GM23338 (cell line): ENCODE data around the gene YIPF4. TPM values are rescaled to one million over a fixed set of nuclear protein-coding genes. Genes with fewer than 3 reads are reported as not detected.
"Not testable (repeated sequence)": the region's sequence is repeated elsewhere in the genome, so short reads cannot be mapped to it uniquely, and the experiment has no call there.

ENCODE experiments used
- ATAC-seq: fragments of 200-7000 bp; cut with Tn5 transposase; 3 replicates; pipeline ENCODE4 v1.9.1; 2020
- DNase-seq: peaks from one replicate; pipeline ENCODE4 v3.0.0-alpha.2; 2015; ENCODE audit warnings: low spot score
- H2AFZ ChIP-seq: fragments of 200-600 bp; sonication (generic); 2 replicates; pipeline ENCODE4 v1.8.0; 2016; ENCODE audit warnings: antibody characterized with exemption, mild to moderate bottlenecking, moderate library complexity
- H3F3A ChIP-seq: fragments of 200-600 bp; sonication (generic); replicated peaks from 2 replicates; pipeline ENCODE4 v1.8.0; 2017; ENCODE audit warnings: antibody characterized with exemption, mixed run types, low read depth
- H3K27ac ChIP-seq: fragments of 200-600 bp; sonication (generic); 2 replicates; pipeline ENCODE4 v1.6.1; 2016; ENCODE audit warnings: low read depth
- H3K27me3 ChIP-seq: fragments of 200-600 bp; sonication (generic); 2 replicates; pipeline ENCODE4 v1.8.0; 2016; ENCODE audit warnings: mild to moderate bottlenecking, mixed run types, moderate library complexity; ENCODE audit not compliant: insufficient read depth
- H3K36me3 ChIP-seq: fragments of 200-600 bp; sonication (generic); 2 replicates; pipeline ENCODE4 v1.8.0; 2016; ENCODE audit warnings: mild to moderate bottlenecking; ENCODE audit not compliant: insufficient read depth
- H3K4me1 ChIP-seq: fragments of 200-600 bp; sonication (generic); 2 replicates; pipeline ENCODE4 v1.8.0; 2016; ENCODE audit warnings: mild to moderate bottlenecking, moderate library complexity; ENCODE audit not compliant: insufficient read depth
- H3K4me2 ChIP-seq: fragments of 200-600 bp; sonication (generic); 2 replicates; pipeline ENCODE4 v1.7.1; 2017; ENCODE audit warnings: mixed run types
- H3K4me3 ChIP-seq: fragments of 200-600 bp; sonication (generic); 2 replicates; pipeline ENCODE4 v1.6.1; 2016; ENCODE audit warnings: mixed run types
- H3K79me2 ChIP-seq: fragments of 200-600 bp; sonication (generic); replicated peaks from 2 replicates; pipeline ENCODE4 v1.8.0; 2017; ENCODE audit warnings: mild to moderate bottlenecking; ENCODE audit not compliant: insufficient read depth
- H3K9me2 ChIP-seq: fragments of 200-600 bp; sonication (generic); 2 replicates; pipeline ENCODE4 v1.8.0; 2017; ENCODE audit not compliant: insufficient read depth
- H4K20me1 ChIP-seq: fragments of 200-600 bp; sonication (generic); replicated peaks from 2 replicates; pipeline ENCODE4 v1.8.0; 2017; ENCODE audit warnings: mild to moderate bottlenecking; ENCODE audit not compliant: insufficient read depth
- H3K27ac Mint-ChIP-seq: 2 replicates; pipeline ENCODE4 v1.8.0; 2020; ENCODE audit warnings: inconsistent platforms, mild to moderate bottlenecking, moderate library complexity, mixed read lengths
- H3K27me3 Mint-ChIP-seq: 3 replicates; pipeline ENCODE4 v1.8.0; 2022; ENCODE audit warnings: low read depth, mild to moderate bottlenecking, moderate library complexity, mixed read lengths, inconsistent platforms; ENCODE audit not compliant: insufficient read depth, poor library complexity
- H3K36me3 Mint-ChIP-seq: 3 replicates; pipeline ENCODE4 v1.8.0; 2021; ENCODE audit warnings: low read depth, mild to moderate bottlenecking, inconsistent platforms, moderate library complexity, mixed read lengths
- H3K4me1 Mint-ChIP-seq: 3 replicates; pipeline ENCODE4 v1.8.0; 2020; ENCODE audit warnings: mild to moderate bottlenecking, inconsistent platforms, mixed read lengths
- H3K4me3 Mint-ChIP-seq: 3 replicates; pipeline ENCODE4 v1.8.0; 2021; ENCODE audit warnings: moderate library complexity, mild to moderate bottlenecking, inconsistent platforms, mixed read lengths
- H3K9me3 Mint-ChIP-seq: 3 replicates; pipeline ENCODE4 v1.8.0; 2020; ENCODE audit warnings: moderate library complexity, mild to moderate bottlenecking, inconsistent platforms, mixed read lengths
- POLR2AphosphoS5 ChIP-seq: IDR thresholded peaks from 2 replicates; pipeline ENCODE4 v1.6.1; 2016; ENCODE audit warnings: antibody characterized with exemption, low read depth
- STAT1 ChIP-seq: IDR thresholded peaks from one replicate; pipeline ENCODE4 v1.6.1; 2016; ENCODE audit warnings: antibody characterized with exemption; ENCODE audit not compliant: unreplicated experiment
- polyA plus RNA-seq: library from polyadenylated mRNA; unstranded; fragments of >200 nt; fragmentation: Nextera tagmentation; extraction: Ambion mirVana; gene quantifications from 2 replicates; pipeline ENCODE4 v1.2.1, GENCODE V29; 2016
- total RNA-seq: library from RNA; depleted of rRNA; stranded (reverse); fragments of >200 nt; shearing (Covaris generic); gene quantifications from 2 replicates; pipeline ENCODE4 v1.2.3, GENCODE V29; 2014
- TF ChIP-seq, protein P1 (sequence below): IDR thresholded peaks from one replicate; pipeline ENCODE4 v1.6.1; 2018; ENCODE audit warnings: antibody characterized with exemption; ENCODE audit not compliant: unreplicated experiment

YIPF4 gene
- total and polyA plus RNA-seq, 2 experiments from 2014 or later = 14.2 to 24.9 TPM

DNA sequence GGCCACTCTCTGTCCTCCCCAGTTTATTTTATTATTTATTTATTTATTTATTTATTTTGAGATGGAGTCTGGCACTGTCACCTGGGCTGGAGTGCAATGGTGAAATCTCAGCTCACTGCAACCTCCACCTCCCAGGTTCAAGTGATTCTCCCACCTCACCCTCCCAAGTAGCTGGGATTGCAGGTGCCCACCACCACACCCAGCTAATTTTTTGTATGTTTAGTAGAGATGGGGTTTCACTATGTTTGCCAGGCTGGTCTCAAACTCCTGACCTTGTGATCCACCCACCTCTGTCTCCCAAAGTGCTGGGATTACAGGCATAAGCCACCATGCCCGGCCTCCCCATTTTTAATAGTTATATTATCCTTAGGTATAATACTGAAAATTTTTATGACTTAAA lies 51.0 kb downstream of the YIPF4 start:
- H3F3A ChIP-seq, H3K27ac Mint-ChIP-seq, H3K4me1 ChIP-seq, H3K4me2 ChIP-seq, H3K9me3 Mint-ChIP-seq, H3K36me3 ChIP-seq, H3K27me3 Mint-ChIP-seq, H3K27ac ChIP-seq, H4K20me1 ChIP-seq, H3K4me1 Mint-ChIP-seq, ATAC-seq, H3K9me2 ChIP-seq, H3K36me3 Mint-ChIP-seq, H3K4me3 Mint-ChIP-seq, H3K27me3 ChIP-seq, H2AFZ ChIP-seq, H3K4me3 ChIP-seq, H3K79me2 ChIP-seq, DNase-seq: not testable (repeated sequence)

DNA sequence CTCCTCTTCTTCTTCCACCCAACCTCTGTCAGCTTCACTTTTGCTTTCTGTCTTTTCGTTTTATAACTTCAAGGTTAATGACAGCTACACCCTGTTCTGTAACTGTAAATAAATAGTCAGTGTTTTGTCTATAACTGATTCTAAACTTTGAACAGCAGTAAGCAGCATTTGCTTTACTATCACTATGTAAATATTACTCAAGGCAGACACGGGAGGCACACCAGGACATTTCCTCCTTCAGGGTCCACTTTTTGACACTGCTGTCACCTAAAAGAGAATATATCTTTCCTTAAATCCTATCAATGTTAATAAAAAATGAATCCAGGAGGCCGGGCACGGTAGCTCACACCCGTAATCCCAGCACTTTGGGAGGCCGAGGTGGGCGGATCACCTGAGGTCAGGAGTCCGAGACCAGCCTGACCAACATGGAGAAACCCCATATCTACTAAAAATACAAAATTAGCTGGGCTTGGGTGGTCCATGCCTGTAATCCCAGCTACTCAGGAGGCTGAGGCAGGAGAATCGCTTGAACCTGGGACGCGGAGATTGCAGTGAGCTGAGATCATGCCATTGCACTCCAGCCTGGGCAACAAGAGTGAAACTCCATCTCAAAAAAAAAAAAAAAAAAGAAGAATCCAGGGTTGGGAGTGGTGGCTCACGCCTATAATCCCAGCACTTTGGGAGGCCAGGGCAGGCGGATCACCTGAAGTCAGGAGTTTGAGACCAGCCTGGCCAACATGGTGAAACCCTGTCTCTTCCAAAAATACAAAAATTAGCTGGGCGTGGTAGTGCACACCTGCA lies 51.7 kb downstream of the YIPF4 start:
- not testable (repeated sequence) for H4K20me1 ChIP-seq, DNase-seq, H3K79me2 ChIP-seq, H3K4me1 ChIP-seq, H3K4me1 Mint-ChIP-seq, H3K9me2 ChIP-seq, H3F3A ChIP-seq, H2AFZ ChIP-seq, H3K27me3 ChIP-seq, H3K27ac ChIP-seq, H3K36me3 Mint-ChIP-seq, H3K4me3 ChIP-seq, ATAC-seq, H3K4me2 ChIP-seq, H3K27me3 Mint-ChIP-seq, H3K4me3 Mint-ChIP-seq, H3K36me3 ChIP-seq, H3K9me3 Mint-ChIP-seq, H3K27ac Mint-ChIP-seq

DNA sequence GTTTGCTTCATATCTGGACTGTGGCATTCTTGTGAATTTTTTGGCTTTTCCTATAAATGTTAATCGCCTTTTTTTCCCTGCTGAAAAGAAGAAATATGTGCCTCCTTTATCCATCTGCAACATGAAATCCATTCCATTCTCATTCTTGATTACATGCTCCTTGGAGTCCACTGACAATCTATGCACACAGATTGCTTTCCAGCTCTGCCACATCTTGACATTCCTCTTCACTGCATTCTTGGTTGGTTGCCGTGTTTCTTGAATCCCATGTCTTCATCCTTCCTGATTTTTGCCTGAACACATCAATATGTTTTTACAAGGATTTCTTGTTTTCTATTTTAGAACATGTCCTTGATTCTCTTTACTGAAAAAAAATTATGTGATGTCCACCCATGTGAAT lies 52.4 kb downstream of the YIPF4 start:
- ATAC-seq (no peak), DNase-seq (no peak)
- Mint-ChIP-seq H3K4me3 (no peak overlapping the region), H3K9me3 (no peaks in the 10 kb centered on the region), H3K36me3 (no peaks in the 10 kb centered on the region), H3K4me1 (no peaks in the 10 kb centered on the region), H3K27ac (no peak overlapping the region), H3K27me3 (peaks cover 2% of the 10 kb centered on the region)
- no peaks in the 10 kb centered on the region for H3K27me3 ChIP-seq
- no peak overlapping the region for H3K4me2 ChIP-seq
- H3K27ac ChIP-seq = no peak overlapping the region
- H3K4me3 ChIP-seq = no peak overlapping the region
- H2AFZ ChIP-seq = no peak overlapping the region
- H3K36me3 ChIP-seq = no peaks in the 10 kb centered on the region
- H3K9me2 ChIP-seq = no peaks in the 10 kb centered on the region
- TF ChIP-seq STAT1 (no peak), POLR2AphosphoS5 (no peak)
- TF ChIP-seq, protein P1, sequence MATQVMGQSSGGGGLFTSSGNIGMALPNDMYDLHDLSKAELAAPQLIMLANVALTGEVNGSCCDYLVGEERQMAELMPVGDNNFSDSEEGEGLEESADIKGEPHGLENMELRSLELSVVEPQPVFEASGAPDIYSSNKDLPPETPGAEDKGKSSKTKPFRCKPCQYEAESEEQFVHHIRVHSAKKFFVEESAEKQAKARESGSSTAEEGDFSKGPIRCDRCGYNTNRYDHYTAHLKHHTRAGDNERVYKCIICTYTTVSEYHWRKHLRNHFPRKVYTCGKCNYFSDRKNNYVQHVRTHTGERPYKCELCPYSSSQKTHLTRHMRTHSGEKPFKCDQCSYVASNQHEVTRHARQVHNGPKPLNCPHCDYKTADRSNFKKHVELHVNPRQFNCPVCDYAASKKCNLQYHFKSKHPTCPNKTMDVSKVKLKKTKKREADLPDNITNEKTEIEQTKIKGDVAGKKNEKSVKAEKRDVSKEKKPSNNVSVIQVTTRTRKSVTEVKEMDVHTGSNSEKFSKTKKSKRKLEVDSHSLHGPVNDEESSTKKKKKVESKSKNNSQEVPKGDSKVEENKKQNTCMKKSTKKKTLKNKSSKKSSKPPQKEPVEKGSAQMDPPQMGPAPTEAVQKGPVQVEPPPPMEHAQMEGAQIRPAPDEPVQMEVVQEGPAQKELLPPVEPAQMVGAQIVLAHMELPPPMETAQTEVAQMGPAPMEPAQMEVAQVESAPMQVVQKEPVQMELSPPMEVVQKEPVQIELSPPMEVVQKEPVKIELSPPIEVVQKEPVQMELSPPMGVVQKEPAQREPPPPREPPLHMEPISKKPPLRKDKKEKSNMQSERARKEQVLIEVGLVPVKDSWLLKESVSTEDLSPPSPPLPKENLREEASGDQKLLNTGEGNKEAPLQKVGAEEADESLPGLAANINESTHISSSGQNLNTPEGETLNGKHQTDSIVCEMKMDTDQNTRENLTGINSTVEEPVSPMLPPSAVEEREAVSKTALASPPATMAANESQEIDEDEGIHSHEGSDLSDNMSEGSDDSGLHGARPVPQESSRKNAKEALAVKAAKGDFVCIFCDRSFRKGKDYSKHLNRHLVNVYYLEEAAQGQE = no peak
- no peaks in the 10 kb centered on the region for H3F3A ChIP-seq
- no peaks in the 10 kb centered on the region for H3K79me2 ChIP-seq
- no peaks in the 10 kb centered on the region for H4K20me1 ChIP-seq
- H3K4me1 ChIP-seq = no peaks in the 10 kb centered on the region
